ENCODE measurements around the gene RDX. TPM values are rescaled to one million over a fixed set of nuclear protein-coding genes. Genes with fewer than 3 reads are reported as not detected.

Gene RDX
- 61.8 to 120 TPM (median 92.8 TPM) in 5 replicates for total RNA-seq (2022; extraction: Qiagen RNA extraction; ENCODE audit: low read depth)

DNA sequence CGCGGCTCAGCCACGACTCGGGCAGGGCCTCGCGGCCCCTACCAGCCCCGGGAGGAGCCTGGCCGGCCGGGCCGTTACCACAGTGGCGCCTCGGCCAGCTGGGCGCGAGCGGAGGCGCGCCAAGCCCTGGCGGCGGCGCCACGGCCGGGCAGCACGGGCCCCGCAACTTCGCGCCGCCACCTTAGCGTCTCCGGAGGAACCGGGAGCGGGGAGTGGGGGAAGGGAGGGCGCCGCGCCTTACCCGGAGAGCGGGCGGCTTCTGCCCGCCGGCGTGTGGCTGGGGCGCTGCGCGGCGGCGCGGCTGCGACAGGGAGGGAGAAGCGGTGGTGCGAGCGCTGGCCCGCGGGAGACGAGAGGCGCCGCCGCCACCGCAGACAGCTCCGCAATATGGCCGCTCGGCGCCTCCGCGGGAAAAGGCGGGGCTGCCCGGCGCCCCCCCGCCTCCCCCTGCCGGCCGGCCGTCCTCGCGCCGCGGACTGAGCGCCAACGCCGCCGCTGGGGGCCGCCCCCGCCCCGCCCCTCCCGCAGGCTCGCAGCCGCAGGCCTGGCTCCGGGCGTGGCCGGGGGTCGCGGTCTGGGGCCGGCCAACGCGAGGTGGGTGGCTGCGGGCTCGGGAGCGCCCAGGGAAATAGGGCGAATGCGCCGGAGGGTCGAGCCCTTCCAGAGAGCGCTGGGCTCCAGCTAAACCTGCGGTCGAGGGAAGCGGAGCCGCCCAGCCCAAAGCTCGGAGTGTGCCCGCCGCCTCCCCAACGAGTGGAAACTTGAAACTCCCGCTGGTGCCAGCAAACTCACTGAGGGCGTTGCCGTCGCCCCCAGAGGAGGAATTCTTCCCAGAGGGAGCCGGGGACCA is at the start of gene RDX:
Gene RDX, minus strand, starts transcription at position 389 of the 850 bp plus-strand sequence. CDS start 16,922 bp downstream, outside the sequence.

Other genes starting within 250 kb of the RDX start
- 3.5 to 6.6 TPM (median 5.2 TPM) in 5 replicates for gene ZC3H12C, start 203.2 kb downstream of the RDX start, total RNA-seq (2022; extraction: Qiagen RNA extraction; ENCODE audit: low read depth)
- gene FDX1, start 133.3 kb upstream of the RDX start, total RNA-seq (2022; extraction: Qiagen RNA extraction; ENCODE audit: low read depth), result 12.7 to 13.9 TPM (median 13.6 TPM) in 5 replicates

Measured in A549 treated with CpdA at 1 μM for 4 hours (cell line).